Measurements from ENCODE around the gene LY6G5B. TPM values are rescaled to one million over a fixed set of nuclear protein-coding genes. Genes with fewer than 3 reads are reported as not detected.
A peak's percentile ranks its signal among the peaks of the same experiment; 100 is the strongest.

The LY6G5B gene
- total RNA-seq, 1 donor from 2014 or later, result 24.2 TPM

- H3K9me3 Mint-ChIP-seq, result no peaks in the 10 kb centered on the region
- DNase-seq (ENCODE audit: low read depth, low spot score), result no peak
- H3K27ac Mint-ChIP-seq (ENCODE audit: unreplicated experiment), result no peak overlapping the region
- H3K4me3 Mint-ChIP-seq, result peak overlapping the region; percentile 38
- H3K36me3 Mint-ChIP-seq (ENCODE audit: low read depth), result peaks cover 44% of the 10 kb centered on the region
- peaks cover 4% of the 10 kb centered on the region for H3K4me1 Mint-ChIP-seq
- no peak for TF ChIP-seq CTCF (conservative IDR thresholded peaks at IDR 0.05)
- no peaks in the 10 kb centered on the region for H3K27me3 Mint-ChIP-seq (ENCODE audit: low read depth)
Measured at GRCh38 chr6:31631209-31631608, 38.6 kb upstream of the LY6G5B start.

- TF ChIP-seq CTCF (conservative IDR thresholded peaks at IDR 0.05), result no peak
- H3K27me3 Mint-ChIP-seq (ENCODE audit: low read depth), result no peaks in the 10 kb centered on the region
- DNase-seq (ENCODE audit: low read depth, low spot score), result no peak
- H3K27ac Mint-ChIP-seq (ENCODE audit: unreplicated experiment), result no peak overlapping the region
- peak overlapping the region; percentile 41 for H3K4me3 Mint-ChIP-seq
- H3K36me3 Mint-ChIP-seq (ENCODE audit: low read depth), result peaks cover 45% of the 10 kb centered on the region
- peaks cover 4% of the 10 kb centered on the region for H3K4me1 Mint-ChIP-seq
- no peaks in the 10 kb centered on the region for H3K9me3 Mint-ChIP-seq
Measured at GRCh38 chr6:31631681-31632278, 38.0 kb upstream of the LY6G5B start.

GRCh38 chr6:31632279-31632946 lies 37.4 kb upstream of the LY6G5B start:
- no peak for DNase-seq (ENCODE audit: low read depth, low spot score)
- Mint-ChIP-seq H3K27me3 (ENCODE audit: low read depth) (peaks cover 3% of the 10 kb centered on the region), H3K36me3 (ENCODE audit: low read depth) (peaks cover 46% of the 10 kb centered on the region), H3K27ac (ENCODE audit: unreplicated experiment) (no peak overlapping the region), H3K4me1 (peaks cover 4% of the 10 kb centered on the region), H3K9me3 (no peaks in the 10 kb centered on the region), H3K4me3 (peak overlapping the region; percentile 48)
- no peak for TF ChIP-seq CTCF (conservative IDR thresholded peaks at IDR 0.05)

- Mint-ChIP-seq H3K36me3 (ENCODE audit: low read depth) (peaks cover 38% of the 10 kb centered on the region), H3K4me1 (peaks cover 4% of the 10 kb centered on the region), H3K27me3 (ENCODE audit: low read depth) (peaks cover 3% of the 10 kb centered on the region), H3K9me3 (no peaks in the 10 kb centered on the region), H3K4me3 (peak overlapping the region; percentile 48), H3K27ac (ENCODE audit: unreplicated experiment) (no peak overlapping the region)
- TF ChIP-seq CTCF (conservative IDR thresholded peaks at IDR 0.05), result no peak
- DNase-seq (ENCODE audit: low read depth, low spot score), result no peak
Measured at GRCh38 chr6:31633447-31633846, 36.3 kb upstream of the LY6G5B start.

- Mint-ChIP-seq H3K4me3 (peak overlapping the region; percentile 29), H3K4me1 (peaks cover 4% of the 10 kb centered on the region), H3K27ac (ENCODE audit: unreplicated experiment) (no peak overlapping the region), H3K36me3 (ENCODE audit: low read depth) (peaks cover 32% of the 10 kb centered on the region), H3K27me3 (ENCODE audit: low read depth) (peaks cover 3% of the 10 kb centered on the region), H3K9me3 (no peaks in the 10 kb centered on the region)
- no peak for DNase-seq (ENCODE audit: low read depth, low spot score)
- TF ChIP-seq CTCF (conservative IDR thresholded peaks at IDR 0.05), result no peak
Measured at GRCh38 chr6:31634131-31634530, 35.6 kb upstream of the LY6G5B start.
